Breast epithelium (tissue), 4 donors: ENCODE results near the gene RRP1. TPM values are rescaled to one million over a fixed set of nuclear protein-coding genes. Genes with fewer than 3 reads are reported as not detected.

ENCODE experiments used
- DNase-seq, 2 donors: peaks; one replicate each; pipeline ENCODE4 v3.0.0-alpha.2; 2019; ENCODE audit warnings: low spot score in 2 of 2
- H3K27ac ChIP-seq, 2 donors: fragments of 200-600 bp; sonication (generic) in 1 of 2; one replicate each; pipeline ENCODE4 v1.5.1; 2016 to 2019; ENCODE audit warnings: mild to moderate bottlenecking in 1 of 2
- H3K27me3 ChIP-seq, 2 donors: fragments of 200-600 bp; sonication (generic) in 1 of 2; one replicate each; pipeline versions ENCODE4 v1.5.1 to v1.6.0; 2017 to 2019; ENCODE audit warnings: control low read depth in 1 of 2, mild to moderate bottlenecking in 1 of 2
- H3K36me3 ChIP-seq: fragments of 200-600 bp; one replicate; pipeline ENCODE4 v1.5.1; 2019
- H3K4me1 ChIP-seq, 2 donors: fragments of 200-600 bp; sonication (generic); one replicate each; pipeline ENCODE4 v1.5.1; 2016 to 2019; ENCODE audit warnings: control low read depth in 1 of 2
- H3K4me3 ChIP-seq, 3 donors: fragments of 200-600 bp; sonication (generic); 1 replicate in 2 of 3; 2 replicates in 1 of 3; pipeline ENCODE4 v1.5.1; 2016 to 2019; ENCODE audit warnings: mild to moderate bottlenecking in 3 of 3, moderate library complexity in 2 of 3
- H3K9me3 ChIP-seq, 2 donors: fragments of 200-600 bp; sonication (generic) in 1 of 2; one replicate each; pipeline ENCODE4 v1.5.1; 2016 to 2019; ENCODE audit warnings: control low read depth in 1 of 2
- POLR2A ChIP-seq: fragments of 450-650 bp; IDR thresholded peaks from one replicate; pipeline ENCODE4 v1.6.1; 2016; ENCODE audit warnings: antibody characterized with exemption, mild to moderate bottlenecking, moderate library complexity
- POLR2AphosphoS5 ChIP-seq, 3 donors: sonication (generic); formaldehyde crosslinking; IDR thresholded peaks; one replicate each; pipeline ENCODE4 v1.6.1; 2017; ENCODE audit warnings: antibody characterized with exemption in 3 of 3
- intact Hi-C: fragments of 100-400 bp; cut with DNase I; formaldehyde crosslinking; loops from one replicate; pipeline ENCODE4 v1.15.1; 2023; ENCODE audit warnings: low total_unique reads
- total RNA-seq, 3 donors: library from RNA; depleted of rRNA; stranded (reverse); fragments of >200 nt; gene quantifications; one replicate each; pipeline ENCODE4 v1.1.0, GENCODE V29; 2016
- TF ChIP-seq, protein P1 (sequence below), 3 donors: fragments of 450-650 bp; IDR thresholded peaks; one replicate each; pipeline ENCODE4 v1.5.1; 2016 to 2017; ENCODE audit warnings: antibody characterized with exemption in 3 of 3, mild to moderate bottlenecking in 3 of 3, moderate library complexity in 3 of 3

RRP1 gene
- total RNA-seq, 3 donors from 2014 or later, result 15.4 to 22.9 (median 16.5) TPM

DNA sequence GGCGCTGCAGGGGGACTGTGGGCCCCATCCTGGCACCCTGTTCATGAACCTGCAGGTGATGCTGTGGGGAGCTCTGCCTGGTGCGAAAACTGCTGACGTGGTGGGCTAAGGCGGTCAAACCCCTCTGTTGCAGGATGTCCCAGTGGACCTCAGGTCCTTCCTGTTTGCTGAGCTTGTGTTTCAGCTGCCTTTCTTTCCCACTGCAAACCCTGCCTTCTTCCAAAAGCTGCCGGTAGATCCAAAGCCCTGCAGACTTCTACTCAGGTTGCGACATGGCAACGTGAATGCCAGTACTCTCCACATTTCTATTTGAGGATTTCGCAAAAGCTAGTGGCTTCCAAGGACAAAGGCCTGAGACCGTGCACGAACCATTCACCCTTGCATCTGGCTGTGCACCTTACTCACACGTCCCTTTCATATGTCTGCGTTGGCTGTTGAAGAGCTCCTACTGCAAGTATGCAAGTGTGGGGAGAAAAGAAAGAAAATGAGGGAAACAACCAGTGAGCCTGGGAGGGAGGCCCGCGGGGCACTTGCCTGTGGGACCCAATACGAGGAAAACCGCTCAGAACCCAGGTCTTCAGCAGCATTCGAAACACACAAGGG is 6.2 kb upstream of the RRP1 start:
- Histone ChIP-seq H3K27me3 (no peaks in the 10 kb centered on the region), H3K9me3 (no peaks in the 10 kb centered on the region), H3K27ac (peak overlapping the region; percentile 21 to 56), H3K4me1 (peaks cover 0 to 4% of the 10 kb centered on the region in 2 donors), H3K36me3 (no peaks in the 10 kb centered on the region), H3K4me3 (no peak overlapping the region)
- no peak for TF ChIP-seq POLR2AphosphoS5 (IDR thresholded peaks at IDR 0.05)
- TF ChIP-seq, protein P1, sequence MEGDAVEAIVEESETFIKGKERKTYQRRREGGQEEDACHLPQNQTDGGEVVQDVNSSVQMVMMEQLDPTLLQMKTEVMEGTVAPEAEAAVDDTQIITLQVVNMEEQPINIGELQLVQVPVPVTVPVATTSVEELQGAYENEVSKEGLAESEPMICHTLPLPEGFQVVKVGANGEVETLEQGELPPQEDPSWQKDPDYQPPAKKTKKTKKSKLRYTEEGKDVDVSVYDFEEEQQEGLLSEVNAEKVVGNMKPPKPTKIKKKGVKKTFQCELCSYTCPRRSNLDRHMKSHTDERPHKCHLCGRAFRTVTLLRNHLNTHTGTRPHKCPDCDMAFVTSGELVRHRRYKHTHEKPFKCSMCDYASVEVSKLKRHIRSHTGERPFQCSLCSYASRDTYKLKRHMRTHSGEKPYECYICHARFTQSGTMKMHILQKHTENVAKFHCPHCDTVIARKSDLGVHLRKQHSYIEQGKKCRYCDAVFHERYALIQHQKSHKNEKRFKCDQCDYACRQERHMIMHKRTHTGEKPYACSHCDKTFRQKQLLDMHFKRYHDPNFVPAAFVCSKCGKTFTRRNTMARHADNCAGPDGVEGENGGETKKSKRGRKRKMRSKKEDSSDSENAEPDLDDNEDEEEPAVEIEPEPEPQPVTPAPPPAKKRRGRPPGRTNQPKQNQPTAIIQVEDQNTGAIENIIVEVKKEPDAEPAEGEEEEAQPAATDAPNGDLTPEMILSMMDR (IDR thresholded peaks at IDR 0.05), result no peak
- no peak for TF ChIP-seq POLR2A
- intact Hi-C loops, result no loop called here
- DNase-seq, result no peak

DNA sequence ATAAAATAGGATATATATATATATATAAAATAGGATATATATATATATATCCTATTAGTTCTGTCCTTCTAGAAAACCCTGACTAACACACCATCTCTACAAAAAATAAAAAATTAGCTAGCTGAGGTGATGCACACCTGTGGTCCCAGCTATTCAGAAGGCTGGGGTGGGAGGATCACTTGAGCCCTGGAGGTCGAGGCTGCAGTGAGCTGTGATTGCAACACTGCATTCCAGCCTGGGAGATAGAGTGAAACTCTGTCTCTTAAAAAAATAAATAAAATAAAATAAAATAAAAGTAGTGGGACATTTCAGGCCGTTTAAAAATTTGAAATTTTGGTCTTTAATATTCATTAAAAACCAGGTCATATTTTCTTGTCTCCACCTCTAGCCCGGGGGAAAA is 4.2 kb upstream of the RRP1 start:
- Histone ChIP-seq H3K4me3 (no peak overlapping the region), H3K36me3 (no peaks in the 10 kb centered on the region), H3K4me1 (peaks cover 0 to 2% of the 10 kb centered on the region in 2 donors), H3K9me3 (no peaks in the 10 kb centered on the region), H3K27me3 (no peaks in the 10 kb centered on the region), H3K27ac (no peak overlapping the region)
- intact Hi-C loops, result no loop called here
- DNase-seq, result no peak
- TF ChIP-seq, protein P1 (IDR thresholded peaks at IDR 0.05), result no peak
- TF ChIP-seq POLR2A, result no peak
- TF ChIP-seq POLR2AphosphoS5 (IDR thresholded peaks at IDR 0.05), result no peak

DNA sequence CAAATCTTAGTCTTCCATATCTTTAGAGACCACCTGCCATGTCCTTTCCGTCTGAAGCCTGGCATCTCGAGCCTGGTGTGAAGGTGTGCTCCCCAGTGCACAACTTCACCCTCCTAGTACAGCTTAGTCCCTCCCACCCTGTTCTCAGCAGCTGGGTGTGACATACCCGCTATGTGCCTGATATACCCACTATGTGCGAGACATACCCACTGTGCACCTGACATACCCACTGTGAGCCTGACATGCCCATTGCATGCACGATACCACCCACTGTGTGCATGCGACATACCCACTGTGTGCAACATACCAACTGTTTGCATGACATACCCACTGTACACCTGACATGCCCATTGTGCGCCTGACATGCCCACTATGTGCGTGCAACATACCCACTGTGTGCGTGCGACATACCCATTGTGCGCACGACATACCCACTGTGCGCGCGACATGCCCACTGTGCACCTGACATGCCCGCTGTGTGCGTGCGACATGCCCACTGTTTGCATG is 3.0 kb upstream of the RRP1 start:
- Histone ChIP-seq H3K27me3 (no peaks in the 10 kb centered on the region), H3K9me3 (no peaks in the 10 kb centered on the region), H3K27ac (no peak overlapping the region), H3K36me3 (no peaks in the 10 kb centered on the region), H3K4me1 (peaks cover 5 to 8% of the 10 kb centered on the region in 2 donors), H3K4me3 (no peak overlapping the region)
- TF ChIP-seq, protein P1 (IDR thresholded peaks at IDR 0.05), result no peak
- no peak for TF ChIP-seq POLR2AphosphoS5 (IDR thresholded peaks at IDR 0.05)
- no peak for TF ChIP-seq POLR2A
- no peak for DNase-seq
- intact Hi-C loops, result no loop called here

DNA sequence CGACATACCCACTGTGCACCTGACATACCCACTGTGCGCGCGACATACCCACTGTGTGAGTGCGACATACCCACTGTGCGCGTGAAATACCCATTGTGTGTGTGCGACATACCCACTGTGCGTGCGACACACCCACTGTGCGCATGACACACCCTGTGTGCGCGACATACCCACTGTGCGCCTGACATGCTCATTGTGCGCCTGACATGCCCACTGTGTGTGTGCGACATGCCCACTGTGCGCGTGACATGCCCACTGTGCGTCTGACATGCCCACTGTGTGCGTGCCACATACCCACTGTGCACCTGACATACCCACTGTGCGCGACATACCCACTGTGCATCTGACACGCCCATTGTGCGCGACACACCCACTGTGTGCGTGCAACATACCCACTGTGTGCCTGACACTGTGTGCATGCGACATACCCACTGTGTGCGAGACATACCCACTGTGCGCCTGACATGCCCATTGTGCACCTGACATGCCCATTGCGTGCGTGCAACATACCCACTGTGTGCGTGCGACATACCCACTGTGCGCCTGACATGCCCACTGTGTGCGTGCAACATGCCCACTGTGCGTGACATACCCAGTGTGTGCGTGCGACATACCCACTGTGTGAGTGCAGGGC is 2.5 kb upstream of the RRP1 start:
- no peaks in the 10 kb centered on the region for H3K27me3 ChIP-seq
- TF ChIP-seq, protein P1 (IDR thresholded peaks at IDR 0.05), result no peak
- TF ChIP-seq POLR2A, result no peak
- TF ChIP-seq POLR2AphosphoS5 (IDR thresholded peaks at IDR 0.05), result no peak
- H3K36me3 ChIP-seq, result no peaks in the 10 kb centered on the region
- H3K9me3 ChIP-seq, result no peaks in the 10 kb centered on the region
- no peak overlapping the region for H3K27ac ChIP-seq
- peaks cover 5 to 8% of the 10 kb centered on the region in 2 donors for H3K4me1 ChIP-seq
- intact Hi-C loops, result no loop called here
- DNase-seq, result no peak
- H3K4me3 ChIP-seq, result no peak overlapping the region

DNA sequence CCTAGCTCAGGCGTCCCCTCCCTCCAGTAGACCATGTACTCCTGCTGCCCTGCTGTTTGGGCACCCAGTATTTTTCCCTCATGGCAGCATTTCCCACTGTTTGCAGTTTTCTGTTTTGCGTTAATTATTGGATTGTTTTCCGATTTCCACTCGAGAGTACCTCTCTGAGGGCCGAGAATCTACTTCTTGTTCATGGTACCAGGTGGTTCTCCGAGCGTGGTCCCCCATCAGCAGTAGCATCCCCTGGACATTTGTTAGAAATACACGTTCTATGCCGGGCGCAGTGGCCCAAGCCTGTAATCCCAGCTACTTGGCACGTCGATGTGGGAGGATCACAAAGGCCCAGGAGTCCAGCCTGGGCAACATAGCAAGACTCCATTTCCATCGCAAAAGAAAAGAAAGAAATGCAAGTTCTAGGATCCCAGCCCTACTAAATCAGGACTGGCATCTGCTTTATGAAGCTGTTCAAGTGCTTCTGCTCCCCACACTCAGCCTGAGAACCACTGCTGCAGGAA is 690 bp downstream of the RRP1 start:
- Histone ChIP-seq H3K4me3 (peak overlapping the region; percentile 79 to 92 (median 86)), H3K9me3 (no peaks in the 10 kb centered on the region), H3K36me3 (peaks cover 4% of the 10 kb centered on the region), H3K4me1 (peaks cover 5 to 8% of the 10 kb centered on the region in 2 donors), H3K27ac (peak overlapping the region; percentile 83 to 88), H3K27me3 (no peaks in the 10 kb centered on the region)
- DNase-seq, result no peak
- intact Hi-C loops, result loop anchor here (10.0 kb wide), 1 partner anchor 65 kb away; no protein-coding TSS in a partner anchor
- no peak for TF ChIP-seq POLR2A
